Measurements from ENCODE around the gene NMRK1. TPM values are rescaled to one million over a fixed set of nuclear protein-coding genes. Genes with fewer than 3 reads are reported as not detected.

The NMRK1 gene
- total RNA-seq, 1 experiment from 2014 or later: 7.8 TPM

DNA sequence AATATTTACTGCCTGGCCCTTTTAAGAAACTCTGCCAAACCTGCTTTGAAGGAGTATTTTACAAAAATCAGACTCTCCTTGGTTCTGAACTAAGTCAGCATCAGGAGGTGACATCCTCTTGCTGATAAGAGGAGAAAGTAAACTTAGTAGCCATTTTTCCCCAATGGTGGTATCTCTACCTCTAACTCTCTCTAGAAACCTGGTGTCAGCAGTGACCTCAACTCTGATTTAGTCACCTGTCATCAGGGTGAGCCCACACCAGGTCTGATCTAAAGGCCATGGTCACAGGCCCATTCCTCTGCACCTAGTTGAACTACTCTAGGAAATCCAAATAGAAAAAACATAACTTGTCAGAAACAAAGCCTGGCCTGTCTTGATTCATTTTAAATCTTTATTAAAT lies 64.1 kb downstream of the NMRK1 start:
- Histone ChIP-seq H3K27ac (ENCODE audit: low read depth, low read length) (no peak overlapping the region), H3K79me2 (ENCODE audit: insufficient read depth, low read length) (peaks cover 85% of the 10 kb centered on the region), H2AFZ (ENCODE audit: low read depth, low read length, poor library complexity, severe bottlenecking) (no peak overlapping the region), H4K20me1 (ENCODE audit: insufficient read depth) (no peaks in the 10 kb centered on the region; the same call in 1 of the 2 replicates), H3K9me3 (ENCODE audit: control insufficient read depth in 1 of 2, insufficient read depth in 1 of 2, low read depth in 1 of 2, low read length in 2 of 2) (no peaks in the 10 kb centered on the region), H3K4me1 (ENCODE audit: control insufficient read depth in 1 of 2, insufficient read depth in 2 of 2, low read length in 2 of 2) (peaks cover 3 to 16% of the 10 kb centered on the region in 2 experiments; a peak in 3 of 4 replicates), H3K9ac (ENCODE audit: low read length) (no peak overlapping the region), H3K4me2 (ENCODE audit: low read length) (no peak overlapping the region), H3K9me2 (ENCODE audit: insufficient read depth) (no peaks in the 10 kb centered on the region; the same call in 1 of the 2 replicates), H3K36me3 (ENCODE audit: control insufficient read depth in 1 of 2, insufficient read depth in 2 of 2, low read length in 2 of 2) (peaks cover 0 to 3% of the 10 kb centered on the region in 2 experiments; a peak in 1 of 4 replicates), H3K27me3 (ENCODE audit: insufficient read depth, low read length) (no peaks in the 10 kb centered on the region), H3K4me3 (replicated peaks in 1 of 2; ENCODE audit: low read depth in 1 of 2, low read length in 2 of 2) (no peak overlapping the region)
- CTCF ChIA-PET: no interaction called here
- POLR2A ChIA-PET: no interaction called here
- TF ChIP-seq POLR2A (IDR thresholded peaks at IDR 0.05; ENCODE audit: borderline replicate concordance, extremely low read depth, insufficient read depth, insufficient read length) (no peak), CEBPB (IDR thresholded peaks at IDR 0.05; ENCODE audit: low read depth) (no peak), SIN3A (IDR thresholded peaks at IDR 0.05; ENCODE audit: low read depth) (no peak), SP1 (IDR thresholded peaks at IDR 0.05; ENCODE audit: low read depth) (no peak), JUND (IDR thresholded peaks at IDR 0.05) (no peak), TCF7L2 (IDR thresholded peaks at IDR 0.05; ENCODE audit: borderline replicate concordance, extremely low read depth, insufficient read depth, insufficient read length) (no peak), EZH2phosphoT487 (IDR thresholded peaks at IDR 0.05; ENCODE audit: borderline replicate concordance) (no peak), SRF (IDR thresholded peaks at IDR 0.05; ENCODE audit: low read depth) (no peak), ZBTB33 (IDR thresholded peaks at IDR 0.05; ENCODE audit: extremely low read depth, insufficient replicate concordance, low read length) (no peak), ELF1 (IDR thresholded peaks at IDR 0.05; ENCODE audit: borderline replicate concordance, low read depth) (no peak), ZNF274 (IDR thresholded peaks at IDR 0.05; ENCODE audit: low read depth, low read length) (no peak), ATF3 (IDR thresholded peaks at IDR 0.05) (no peak)
- RAD21 ChIA-PET (ENCODE audit: low non-redundant PET in 1 of 2, low total read pairs in 2 of 2, uncharacterized antibody in 2 of 2, unreplicated experiment in 2 of 2): no interaction called here
- DNase-seq (ENCODE audit: low read depth, low spot score): no peak
- BruUV-seq (replicated peaks): no TSS peak
- no peak for ATAC-seq
- intact Hi-C loops (cut with micrococcal nuclease): no loop called here

Measured in HCT116 (cell line).